KMS-11 (cell line): ENCODE results near the gene PLB1.
A peak's percentile ranks its signal among the peaks of the same experiment; 100 is the strongest.

Source experiments
- H2AFZ ChIP-seq: fragments of 200-600 bp; sonication (generic); 2 replicates; pipeline ENCODE4 v1.6.1; 2016; ENCODE audit warnings: antibody characterized with exemption, mixed run types, low read depth
- H3K27ac ChIP-seq: fragments of 200-600 bp; sonication (generic); 2 replicates; pipeline ENCODE4 v1.6.1; 2016; ENCODE audit warnings: mild to moderate bottlenecking, mixed run types
- H3K27me3 ChIP-seq: fragments of 200-600 bp; sonication (generic); 2 replicates; pipeline ENCODE4 v1.6.1; 2017; ENCODE audit warnings: mild to moderate bottlenecking, low read depth, mixed run types, moderate library complexity; ENCODE audit not compliant: insufficient read depth
- H3K36me3 ChIP-seq: fragments of 200-600 bp; sonication (generic); 2 replicates; pipeline ENCODE4 v1.6.1; 2017; ENCODE audit warnings: mild to moderate bottlenecking, mixed run types; ENCODE audit not compliant: insufficient read depth
- H3K4me1 ChIP-seq: fragments of 200-600 bp; sonication (generic); 2 replicates; pipeline ENCODE4 v1.6.1; 2016; ENCODE audit warnings: mild to moderate bottlenecking, low read depth, mixed run types; ENCODE audit not compliant: poor library complexity, severe bottlenecking
- H3K4me2 ChIP-seq: fragments of 200-600 bp; sonication (generic); 2 replicates; pipeline ENCODE4 v1.7.0; 2016; ENCODE audit warnings: mild to moderate bottlenecking, mixed run types
- H3K4me3 ChIP-seq: fragments of 200-600 bp; sonication (generic); IDR thresholded peaks from 2 replicates; pipeline ENCODE4 v1.6.1; 2017; ENCODE audit warnings: low read depth, low read length, mixed read lengths; ENCODE audit not compliant: insufficient read depth
- H3K79me2 ChIP-seq: fragments of 200-600 bp; sonication (generic); 2 replicates; pipeline ENCODE4 v1.6.1; 2016; ENCODE audit warnings: low read depth, mixed run types; ENCODE audit not compliant: insufficient read depth
- H3K9ac ChIP-seq: fragments of 200-600 bp; sonication (generic); 2 replicates; pipeline ENCODE4 v1.6.1; 2016; ENCODE audit warnings: mild to moderate bottlenecking, mixed run types
- H4K20me1 ChIP-seq: fragments of 200-600 bp; sonication (generic); 2 replicates; pipeline ENCODE4 v1.6.1; 2016; ENCODE audit warnings: mild to moderate bottlenecking, mixed run types; ENCODE audit not compliant: insufficient read depth
- TF ChIP-seq, protein P1 (sequence below): fragments of 200-600 bp; sonication (generic); conservative IDR thresholded peaks from 2 replicates; pipeline ENCODE4 v1.6.1; 2017; ENCODE audit warnings: low read depth, mild to moderate bottlenecking, antibody characterized with exemption, low read length, moderate library complexity, mixed read lengths

Gene PLB1

DNA sequence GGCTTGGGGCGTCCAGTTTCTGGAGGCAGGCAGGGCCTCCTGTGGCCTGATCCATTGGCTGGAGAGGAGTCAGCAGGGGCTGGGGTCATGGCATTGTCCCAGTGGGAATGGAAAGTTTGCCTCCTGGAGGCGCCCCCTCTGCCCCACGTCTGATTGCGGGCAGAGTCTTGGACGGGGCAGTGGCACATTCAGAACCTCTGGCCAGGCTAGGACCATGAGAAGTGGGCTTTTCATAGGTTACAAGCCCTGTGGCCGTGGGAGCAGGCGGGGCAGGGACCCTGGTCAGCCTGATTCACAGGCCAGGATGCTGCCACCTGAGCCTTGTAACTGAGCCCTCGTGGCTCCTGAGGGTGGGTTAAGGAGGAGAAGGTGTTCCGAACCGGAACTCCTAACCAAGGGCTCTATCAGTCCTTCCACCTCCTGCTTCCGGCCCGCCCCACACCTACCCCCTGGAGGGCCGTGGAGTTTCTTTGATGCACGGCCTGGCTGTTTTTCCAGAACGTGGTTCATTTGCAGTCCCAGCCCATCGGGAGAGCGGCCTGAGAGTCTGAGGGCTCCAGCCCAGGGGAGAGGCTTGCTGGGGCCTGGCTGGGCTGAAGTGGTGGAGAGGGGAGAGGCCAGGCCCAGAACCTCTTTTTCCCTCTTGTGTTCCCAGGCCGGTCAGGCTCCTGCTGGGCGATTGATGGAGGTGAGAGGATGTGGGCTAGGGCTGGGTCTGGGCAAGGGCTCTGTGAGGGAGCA is 43.9 kb upstream of the PLB1 start:
- no peaks in the 10 kb centered on the region for H3K36me3 ChIP-seq
- no peak overlapping the region for H3K4me3 ChIP-seq
- H3K4me2 ChIP-seq: no peak overlapping the region
- H2AFZ ChIP-seq: no peak overlapping the region
- no peaks in the 10 kb centered on the region for H3K79me2 ChIP-seq
- no peak overlapping the region for H3K9ac ChIP-seq
- TF ChIP-seq, protein P1, sequence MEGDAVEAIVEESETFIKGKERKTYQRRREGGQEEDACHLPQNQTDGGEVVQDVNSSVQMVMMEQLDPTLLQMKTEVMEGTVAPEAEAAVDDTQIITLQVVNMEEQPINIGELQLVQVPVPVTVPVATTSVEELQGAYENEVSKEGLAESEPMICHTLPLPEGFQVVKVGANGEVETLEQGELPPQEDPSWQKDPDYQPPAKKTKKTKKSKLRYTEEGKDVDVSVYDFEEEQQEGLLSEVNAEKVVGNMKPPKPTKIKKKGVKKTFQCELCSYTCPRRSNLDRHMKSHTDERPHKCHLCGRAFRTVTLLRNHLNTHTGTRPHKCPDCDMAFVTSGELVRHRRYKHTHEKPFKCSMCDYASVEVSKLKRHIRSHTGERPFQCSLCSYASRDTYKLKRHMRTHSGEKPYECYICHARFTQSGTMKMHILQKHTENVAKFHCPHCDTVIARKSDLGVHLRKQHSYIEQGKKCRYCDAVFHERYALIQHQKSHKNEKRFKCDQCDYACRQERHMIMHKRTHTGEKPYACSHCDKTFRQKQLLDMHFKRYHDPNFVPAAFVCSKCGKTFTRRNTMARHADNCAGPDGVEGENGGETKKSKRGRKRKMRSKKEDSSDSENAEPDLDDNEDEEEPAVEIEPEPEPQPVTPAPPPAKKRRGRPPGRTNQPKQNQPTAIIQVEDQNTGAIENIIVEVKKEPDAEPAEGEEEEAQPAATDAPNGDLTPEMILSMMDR: no peak
- H3K27me3 ChIP-seq: no peaks in the 10 kb centered on the region
- H3K4me1 ChIP-seq: no peaks in the 10 kb centered on the region
- H4K20me1 ChIP-seq: no peaks in the 10 kb centered on the region
- no peak overlapping the region for H3K27ac ChIP-seq

DNA sequence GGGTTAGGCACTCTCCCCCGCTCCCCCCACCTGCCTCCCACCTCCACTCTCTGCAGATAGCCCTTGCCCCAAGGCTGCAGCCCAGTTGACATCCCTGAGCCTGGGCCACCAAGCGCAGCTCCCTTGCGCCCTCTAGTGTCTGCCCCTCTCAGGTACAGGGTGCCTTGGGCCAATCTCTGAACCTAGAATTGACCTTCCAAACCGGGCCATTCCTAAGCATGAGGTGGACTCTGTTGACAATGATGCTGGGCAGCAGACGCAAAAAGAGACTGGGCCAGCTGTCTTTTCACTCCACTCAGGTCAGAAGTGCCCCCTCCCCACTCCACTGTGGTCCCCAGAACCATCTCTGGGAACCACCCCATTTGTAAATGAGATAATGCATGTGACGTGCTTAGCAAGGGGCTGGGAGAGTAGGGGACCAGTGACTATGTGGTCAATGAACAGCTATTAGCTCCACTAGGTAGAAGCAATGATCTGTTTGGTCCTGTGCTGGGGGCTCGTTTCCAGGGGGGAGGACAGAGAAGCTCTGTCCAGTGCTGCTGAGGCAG is 43.3 kb upstream of the PLB1 start:
- Histone ChIP-seq H3K4me2 (no peak overlapping the region), H2AFZ (no peak overlapping the region), H3K9ac (no peak overlapping the region), H3K27me3 (no peaks in the 10 kb centered on the region), H3K36me3 (no peaks in the 10 kb centered on the region), H3K4me3 (no peak overlapping the region), H3K27ac (no peak overlapping the region), H4K20me1 (no peaks in the 10 kb centered on the region), H3K79me2 (no peaks in the 10 kb centered on the region), H3K4me1 (no peaks in the 10 kb centered on the region)
- TF ChIP-seq, protein P1: peak; percentile 88

DNA sequence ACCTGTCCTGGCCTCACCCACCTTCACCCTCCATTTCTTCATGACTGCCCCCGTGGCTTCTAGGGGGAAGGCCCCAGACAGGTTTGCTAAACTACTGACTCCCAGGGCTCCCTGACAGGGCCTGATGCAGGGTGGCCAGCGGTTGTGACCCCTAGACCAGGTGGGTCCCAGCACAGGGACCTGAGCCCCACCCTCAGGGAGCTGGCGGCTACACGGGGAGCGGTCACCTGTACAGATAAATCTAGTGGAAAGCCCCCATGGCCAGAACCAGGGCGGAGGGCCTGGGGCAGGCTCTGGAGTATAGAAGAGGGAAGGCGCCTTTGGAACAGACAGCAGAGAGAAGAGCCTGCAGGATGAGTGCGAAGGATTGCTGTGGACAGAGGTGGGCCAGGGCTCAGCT is 42.5 kb upstream of the PLB1 start:
- Histone ChIP-seq H3K27ac (no peak overlapping the region), H3K4me3 (no peak overlapping the region), H3K9ac (no peak overlapping the region), H3K4me2 (no peak overlapping the region), H3K4me1 (no peaks in the 10 kb centered on the region), H2AFZ (no peak overlapping the region), H3K79me2 (no peaks in the 10 kb centered on the region), H3K27me3 (no peaks in the 10 kb centered on the region), H3K36me3 (no peaks in the 10 kb centered on the region), H4K20me1 (no peaks in the 10 kb centered on the region)
- TF ChIP-seq, protein P1: no peak

DNA sequence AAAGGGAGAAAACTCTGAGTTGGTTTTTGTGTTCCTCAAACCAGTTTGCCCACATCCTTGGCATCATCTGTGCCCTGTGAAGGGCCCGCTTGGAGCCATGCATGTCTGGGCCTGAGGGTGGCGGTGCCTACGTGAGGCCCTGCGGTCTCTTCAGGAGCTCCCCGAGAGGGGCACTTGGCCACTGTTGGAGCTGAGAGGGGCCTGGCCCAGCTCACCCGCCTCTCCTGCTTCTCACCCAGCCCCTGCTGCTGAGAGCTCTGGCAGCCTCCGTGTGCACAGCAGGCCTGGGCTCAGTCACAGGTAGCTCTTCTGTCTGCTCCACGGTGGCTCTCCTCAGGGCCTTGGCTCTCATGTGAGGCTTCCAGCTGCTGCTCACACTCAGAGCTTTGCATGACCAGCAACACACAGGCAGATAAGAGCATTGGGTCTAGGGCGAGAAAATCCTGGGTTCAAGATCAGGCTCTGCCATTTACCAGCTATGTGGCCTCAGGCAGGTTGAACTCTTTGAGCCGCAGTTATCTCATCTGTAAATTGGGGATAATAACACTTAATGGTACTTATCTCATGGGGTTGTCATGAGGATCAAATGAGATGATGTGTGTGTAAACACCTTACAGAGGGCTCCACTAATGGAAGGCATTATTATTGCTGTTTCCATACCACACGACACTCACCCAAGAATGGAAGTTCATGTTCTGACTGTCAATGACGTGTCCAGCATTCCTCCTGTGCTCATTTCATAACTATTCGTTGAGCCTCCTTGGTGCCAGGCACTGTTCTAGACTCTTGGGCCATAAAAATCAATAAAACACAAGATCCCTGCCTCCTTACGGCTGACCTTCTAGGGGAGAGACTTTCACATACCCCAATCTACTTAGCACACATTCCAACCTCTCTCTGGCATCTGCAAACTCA is 41.6 kb upstream of the PLB1 start:
- TF ChIP-seq, protein P1: no peak
- no peaks in the 10 kb centered on the region for H3K36me3 ChIP-seq
- H3K27ac ChIP-seq: no peak overlapping the region
- no peak overlapping the region for H3K4me3 ChIP-seq
- H2AFZ ChIP-seq: no peak overlapping the region
- no peaks in the 10 kb centered on the region for H4K20me1 ChIP-seq
- no peak overlapping the region for H3K9ac ChIP-seq
- H3K27me3 ChIP-seq: no peaks in the 10 kb centered on the region
- H3K79me2 ChIP-seq: no peaks in the 10 kb centered on the region
- no peaks in the 10 kb centered on the region for H3K4me1 ChIP-seq
- H3K4me2 ChIP-seq: no peak overlapping the region
